Fibroblast of villous mesenchyme (primary cell): ENCODE data around the gene FAM181A. TPM values are rescaled to one million over a fixed set of nuclear protein-coding genes. Genes with fewer than 3 reads are reported as not detected.
A peak's percentile ranks its signal among the peaks of the same experiment; 100 is the strongest.

Experiments used
- DNase-seq: peaks from one replicate; pipeline ENCODE4 v3.0.0-alpha.2; 2010; ENCODE audit warnings: low read depth
- H3K4me3 ChIP-seq: 2 replicates; pipeline ENCODE4 v1.5.1; 2011; ENCODE audit warnings: low read depth, mild to moderate bottlenecking, low read length
- total RNA-seq: library from RNA; depleted of rRNA; stranded (reverse); fragments of >200 nt; gene quantifications from 2 replicates; pipeline ENCODE4 v1.2.3, GENCODE V29; 2012
- TF ChIP-seq, protein P1 (sequence below): IDR thresholded peaks from 2 replicates; pipeline ENCODE4 v1.5.1; 2012; ENCODE audit warnings: low read depth, mild to moderate bottlenecking, low read length; ENCODE audit not compliant: insufficient read depth

Gene FAM181A
- total RNA-seq, 1 donor, result not detected

DNA sequence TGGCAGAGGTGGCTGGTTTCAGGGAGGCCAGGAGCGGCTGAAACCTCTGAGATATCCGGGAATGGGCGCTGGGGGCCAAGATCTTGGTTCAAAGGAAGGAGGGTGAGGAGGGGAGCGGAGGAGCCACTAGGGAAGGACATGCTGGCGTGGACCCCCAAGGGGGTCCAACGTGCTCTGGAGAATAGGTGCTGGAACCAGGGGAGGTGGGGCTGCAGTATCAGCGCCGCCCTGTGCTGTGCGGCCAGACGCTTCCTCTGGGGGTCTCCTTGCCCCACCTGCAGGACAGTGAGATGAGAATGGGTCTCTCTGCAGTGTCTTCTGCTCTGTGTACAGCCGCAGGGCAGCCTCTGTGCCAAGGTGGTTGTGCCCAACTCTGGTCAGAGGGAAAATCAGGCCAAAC, 2.5 kb downstream of the FAM181A start:
- TF ChIP-seq, protein P1, sequence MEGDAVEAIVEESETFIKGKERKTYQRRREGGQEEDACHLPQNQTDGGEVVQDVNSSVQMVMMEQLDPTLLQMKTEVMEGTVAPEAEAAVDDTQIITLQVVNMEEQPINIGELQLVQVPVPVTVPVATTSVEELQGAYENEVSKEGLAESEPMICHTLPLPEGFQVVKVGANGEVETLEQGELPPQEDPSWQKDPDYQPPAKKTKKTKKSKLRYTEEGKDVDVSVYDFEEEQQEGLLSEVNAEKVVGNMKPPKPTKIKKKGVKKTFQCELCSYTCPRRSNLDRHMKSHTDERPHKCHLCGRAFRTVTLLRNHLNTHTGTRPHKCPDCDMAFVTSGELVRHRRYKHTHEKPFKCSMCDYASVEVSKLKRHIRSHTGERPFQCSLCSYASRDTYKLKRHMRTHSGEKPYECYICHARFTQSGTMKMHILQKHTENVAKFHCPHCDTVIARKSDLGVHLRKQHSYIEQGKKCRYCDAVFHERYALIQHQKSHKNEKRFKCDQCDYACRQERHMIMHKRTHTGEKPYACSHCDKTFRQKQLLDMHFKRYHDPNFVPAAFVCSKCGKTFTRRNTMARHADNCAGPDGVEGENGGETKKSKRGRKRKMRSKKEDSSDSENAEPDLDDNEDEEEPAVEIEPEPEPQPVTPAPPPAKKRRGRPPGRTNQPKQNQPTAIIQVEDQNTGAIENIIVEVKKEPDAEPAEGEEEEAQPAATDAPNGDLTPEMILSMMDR, result no peak
- no peak overlapping the region for H3K4me3 ChIP-seq
- DNase-seq, result no peak

DNA sequence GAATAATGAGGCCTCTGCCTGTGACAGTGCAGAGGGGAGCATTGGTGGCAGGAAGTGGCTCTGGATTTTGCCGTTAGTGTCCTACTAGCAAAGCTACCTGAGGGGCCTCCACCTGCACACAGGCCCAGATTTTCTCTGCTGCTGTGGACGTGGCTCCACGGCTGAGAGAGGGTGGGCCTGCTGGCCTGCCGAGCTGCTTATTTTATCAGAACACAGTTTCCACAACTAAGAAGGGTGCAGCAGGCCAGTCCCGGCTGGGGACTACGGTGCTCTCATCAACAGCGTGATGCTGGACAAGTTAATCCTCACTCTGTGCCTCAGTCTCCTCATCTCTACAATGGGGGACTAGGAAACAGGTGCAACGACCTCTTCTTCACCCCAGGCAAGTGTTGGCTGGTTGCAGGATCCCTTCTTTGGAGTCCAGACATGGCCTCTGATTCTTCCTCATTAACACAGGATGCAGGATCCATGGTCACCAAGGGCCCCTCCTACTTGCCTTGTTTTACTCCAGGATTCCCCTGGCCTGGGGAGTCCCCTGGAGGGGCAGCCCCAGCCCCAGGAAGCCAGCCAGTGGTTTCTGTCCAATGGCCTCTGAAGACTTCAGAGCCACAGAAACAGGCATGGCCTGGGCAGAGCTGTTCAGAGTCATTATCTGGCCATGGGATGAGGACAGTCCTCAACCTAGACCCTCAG, 3.3 kb downstream of the FAM181A start:
- no peak overlapping the region for H3K4me3 ChIP-seq
- TF ChIP-seq, protein P1, result no peak
- DNase-seq, result no peak

- DNase-seq, result no peak
- no peak overlapping the region for H3K4me3 ChIP-seq
- TF ChIP-seq, protein P1, result no peak
These were observed 3.8 kb downstream of the FAM181A start for GRCh38 chr14:93930989-93931307.

DNA sequence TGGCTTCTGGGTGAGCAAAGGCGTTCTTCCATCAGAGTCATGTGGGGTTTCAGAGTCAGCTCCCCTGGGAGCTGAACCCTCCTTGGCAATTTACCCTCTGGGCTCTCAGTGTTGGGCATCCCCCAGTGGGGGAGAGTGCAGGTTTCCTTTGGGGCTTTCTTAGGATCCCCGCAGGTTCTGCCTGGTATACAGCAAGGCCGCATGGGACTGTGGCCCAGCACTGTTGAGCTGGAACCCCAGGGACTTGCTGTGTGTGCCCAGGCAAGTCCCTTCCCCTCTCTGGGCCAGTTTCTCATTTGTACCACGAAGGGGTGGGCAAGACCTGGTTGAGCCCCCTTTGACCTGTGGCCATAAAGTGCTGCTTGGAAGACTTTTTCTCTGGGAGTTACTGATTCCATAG, 5.5 kb downstream of the FAM181A start:
- TF ChIP-seq, protein P1, result no peak
- H3K4me3 ChIP-seq, result no peak overlapping the region
- DNase-seq, result no peak

DNA sequence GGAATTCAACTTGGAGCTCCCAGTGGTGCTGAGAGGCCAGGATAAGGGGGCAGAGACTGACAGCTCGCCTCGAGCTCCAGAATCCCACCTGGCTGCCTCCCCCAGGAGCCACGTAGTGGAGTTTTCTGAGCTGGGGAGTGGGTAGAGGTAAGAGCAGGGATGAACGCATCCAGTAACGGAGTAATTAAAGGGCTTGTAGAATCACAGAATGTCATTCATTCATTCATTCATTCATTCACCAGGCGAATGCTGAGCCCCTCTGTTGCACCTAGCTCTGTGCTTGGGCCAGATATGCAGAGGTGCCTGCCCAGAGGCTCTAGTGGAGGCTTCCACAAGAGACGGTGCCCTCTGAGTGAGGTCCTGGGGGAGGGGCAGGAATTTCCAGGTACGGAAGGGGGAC, 8.1 kb downstream of the FAM181A start:
- TF ChIP-seq, protein P1, result no peak
- DNase-seq, result no peak
- H3K4me3 ChIP-seq, result no peak overlapping the region

- DNase-seq, result no peak
These were observed 9.1 kb downstream of the FAM181A start for GRCh38 chr14:93936245-93936644.

More at GRCh38 chr14:93936245-93936644, 9.1 kb downstream of the FAM181A start:
- H3K4me3 ChIP-seq, result no peak overlapping the region
- TF ChIP-seq, protein P1, result peak; percentile 41
